Right ventricle myocardium inferior (tissue), 1 donor: Measurements from ENCODE around the gene SHC4. TPM values are rescaled to one million over a fixed set of nuclear protein-coding genes. Genes with fewer than 3 reads are reported as not detected.
"Not testable (repeated sequence)": the region's sequence is repeated elsewhere in the genome, so short reads cannot be mapped to it uniquely, and the experiment has no call there.

Source experiments
- ATAC-seq: fragments of 200-7000 bp; cut with Tn5 transposase; one replicate; pipeline ENCODE4 v1.9.1; 2020; ENCODE audit warnings: mild to moderate bottlenecking, moderate library complexity
- DNase-seq: peaks from one replicate; pipeline ENCODE4 v3.0.0; 2021; ENCODE audit errors: missing footprints
- intact Hi-C: fragments of 100-400 bp; cut with DNase I; formaldehyde crosslinking; loops from one replicate; pipeline ENCODE4 v1.11.0; 2022
- total RNA-seq: library from RNA; stranded (reverse); fragmentation: NEBNext Ultra II Directional; extraction: Animal tissue kit (Norgen Biotek cat#: 25700); gene quantifications from one replicate; pipeline ENCODE4 v1.2.1, GENCODE V29; 2021
- donor health status: DM: no; HTN: yes; CAD: no; lungs with severe emphysema.

The SHC4 gene
- total RNA-seq, 1 donor from 2014 or later: 1.5 TPM

GRCh38 chr15:48935236-48935635 is 28.5 kb downstream of the SHC4 start:
- ATAC-seq (no peak), DNase-seq (no peak)
- intact Hi-C loops: no loop called here

- DNase-seq: no peak
- no peak for ATAC-seq
- intact Hi-C loops: no loop called here
Observed at GRCh38 chr15:48930735-48931134, 33.0 kb downstream of the SHC4 start.

GRCh38 chr15:48929661-48930060 is 34.1 kb downstream of the SHC4 start:
- DNase-seq (no peak), ATAC-seq (no peak)
- intact Hi-C loops: no loop called here

- no peak for ATAC-seq
- intact Hi-C loops: no loop called here
- DNase-seq: no peak
Observed at GRCh38 chr15:48928877-48929538, 34.7 kb downstream of the SHC4 start.

GRCh38 chr15:48925714-48926223 is 38.0 kb downstream of the SHC4 start:
- intact Hi-C loops: no loop called here
- DNase-seq: no peak
- ATAC-seq: no peak

- ATAC-seq (no peak), DNase-seq (no peak)
- intact Hi-C loops: no loop called here
Observed at GRCh38 chr15:48924528-48925393, 39.0 kb downstream of the SHC4 start.

GRCh38 chr15:48922046-48922445 is 41.7 kb downstream of the SHC4 start:
- intact Hi-C loops: no loop called here
- ATAC-seq (no peak), DNase-seq (no peak)

- DNase-seq: no peak
- ATAC-seq: no peak
- intact Hi-C loops: no loop called here
Observed at GRCh38 chr15:48916721-48917120, 47.0 kb downstream of the SHC4 start.

GRCh38 chr15:48915861-48916260 is 47.9 kb downstream of the SHC4 start:
- DNase-seq (no peak), ATAC-seq (no peak)
- intact Hi-C loops: no loop called here

GRCh38 chr15:48914717-48915116 is 49.0 kb downstream of the SHC4 start:
- ATAC-seq (no peak), DNase-seq (no peak)
- intact Hi-C loops: no loop called here

- DNase-seq: no peak
- intact Hi-C loops: no loop called here
- no peak for ATAC-seq
Observed at GRCh38 chr15:48913141-48913540, 50.6 kb downstream of the SHC4 start.

- intact Hi-C loops, DNase-seq, ATAC-seq: not testable (repeated sequence)
Observed at GRCh38 chr15:48910554-48910953, 53.2 kb downstream of the SHC4 start.

GRCh38 chr15:48909313-48909712 is 54.4 kb downstream of the SHC4 start:
- ATAC-seq, DNase-seq, intact Hi-C loops: not testable (repeated sequence)

- intact Hi-C loops: no loop called here
- ATAC-seq (no peak), DNase-seq (no peak)
Observed at GRCh38 chr15:48905847-48906246, 57.9 kb downstream of the SHC4 start.

GRCh38 chr15:48905216-48905615 is 58.5 kb downstream of the SHC4 start:
- DNase-seq (no peak), ATAC-seq (no peak)
- intact Hi-C loops: no loop called here

GRCh38 chr15:48904758-48905157 is 59.0 kb downstream of the SHC4 start:
- intact Hi-C loops: no loop called here
- DNase-seq (no peak), ATAC-seq (no peak)

- ATAC-seq: no peak
- intact Hi-C loops: no loop called here
- DNase-seq: no peak
Observed at GRCh38 chr15:48899793-48900192, 63.9 kb downstream of the SHC4 start.

- DNase-seq: no peak
- intact Hi-C loops: no loop called here
- no peak for ATAC-seq
Observed at GRCh38 chr15:48898446-48898845, 65.3 kb downstream of the SHC4 start.

- no peak for ATAC-seq
- DNase-seq: no peak
- intact Hi-C loops: no loop called here
Observed at GRCh38 chr15:48898032-48898431, 65.7 kb downstream of the SHC4 start.
